ENCODE measurements around the gene DACT3.

The DACT3 gene

DNA sequence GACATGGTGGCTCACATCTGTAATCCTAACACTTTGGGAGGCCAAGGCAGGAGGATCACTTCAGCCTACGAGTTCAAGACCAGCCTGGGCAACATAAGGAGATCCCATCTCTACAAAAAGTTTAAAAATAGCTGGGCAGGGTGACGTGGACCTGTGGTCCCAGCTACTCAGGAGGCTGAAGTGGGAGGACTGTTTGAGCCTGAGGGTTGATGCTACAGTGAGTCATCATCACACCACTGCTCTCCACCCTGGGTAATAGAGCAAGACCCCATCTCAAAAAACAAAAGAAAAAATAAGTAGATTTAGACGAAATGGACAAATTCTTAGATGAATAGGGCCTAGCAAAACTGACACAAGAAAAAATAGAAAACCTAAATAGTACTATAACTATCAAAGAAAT lies 14.6 kb downstream of the DACT3 start:
- no peak for DNase-seq (ENCODE audit: low read depth)
- no peak for TF ChIP-seq CTCF (IDR thresholded peaks at IDR 0.05; ENCODE audit: low read depth, low read length, missing control alignments)
- no peak overlapping the region for H3K4me3 ChIP-seq (ENCODE audit: low read depth, low read length)

DNA sequence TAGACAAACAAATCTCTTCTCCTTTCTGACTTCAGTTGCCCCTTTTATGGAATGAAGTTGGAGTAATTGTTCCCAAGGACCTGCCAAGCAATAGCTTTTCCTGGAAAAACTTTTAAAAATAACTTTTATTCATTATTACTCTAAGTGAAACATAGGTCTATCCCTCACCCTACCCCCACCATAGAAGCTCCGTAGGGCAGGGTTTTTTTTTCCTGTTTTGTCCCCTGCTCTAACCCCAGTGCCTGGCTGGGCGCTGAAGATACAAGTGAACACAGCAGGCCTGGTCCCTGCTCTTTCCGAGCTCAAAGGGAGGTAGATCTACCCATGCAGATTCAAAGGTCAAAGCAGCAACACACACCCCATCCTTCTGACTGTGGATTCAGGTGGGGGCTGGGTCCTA lies 16.3 kb downstream of the DACT3 start:
- H3K4me3 ChIP-seq (ENCODE audit: low read depth, low read length), result no peak overlapping the region
- DNase-seq (ENCODE audit: low read depth), result no peak
- TF ChIP-seq CTCF (IDR thresholded peaks at IDR 0.05; ENCODE audit: low read depth, low read length, missing control alignments), result no peak

DNA sequence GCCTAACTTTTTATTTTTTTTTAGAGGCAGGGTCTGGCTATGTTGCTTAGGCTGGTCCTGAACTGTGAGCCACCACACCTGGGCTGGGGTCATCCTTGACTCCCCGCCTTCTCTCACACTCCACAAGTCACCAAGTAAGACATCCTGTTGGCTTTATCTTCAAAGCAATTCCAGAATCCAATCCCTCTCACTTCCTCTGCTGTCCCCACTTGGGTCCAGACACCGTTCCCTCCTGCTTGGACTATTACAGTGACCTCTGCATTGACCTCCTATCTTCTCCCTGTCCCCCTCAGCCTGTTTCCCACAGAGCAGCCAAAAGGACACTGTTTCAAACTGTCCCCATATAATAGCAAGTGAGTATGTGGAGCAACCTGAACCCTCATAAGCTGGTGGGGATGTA lies 20.3 kb downstream of the DACT3 start:
- no peak for DNase-seq (ENCODE audit: low read depth)
- no peak for TF ChIP-seq CTCF (IDR thresholded peaks at IDR 0.05; ENCODE audit: low read depth, low read length, missing control alignments)
- H3K4me3 ChIP-seq (ENCODE audit: low read depth, low read length), result no peak overlapping the region

- H3K4me3 ChIP-seq (ENCODE audit: low read depth, low read length), result peak overlapping the region; percentile 48
- no peak for DNase-seq (ENCODE audit: low read depth)
- no peak for TF ChIP-seq CTCF (IDR thresholded peaks at IDR 0.05; ENCODE audit: low read depth, low read length, missing control alignments)
Measured at GRCh38 chr19:46639358-46640182, 21.4 kb downstream of the DACT3 start.

DNA sequence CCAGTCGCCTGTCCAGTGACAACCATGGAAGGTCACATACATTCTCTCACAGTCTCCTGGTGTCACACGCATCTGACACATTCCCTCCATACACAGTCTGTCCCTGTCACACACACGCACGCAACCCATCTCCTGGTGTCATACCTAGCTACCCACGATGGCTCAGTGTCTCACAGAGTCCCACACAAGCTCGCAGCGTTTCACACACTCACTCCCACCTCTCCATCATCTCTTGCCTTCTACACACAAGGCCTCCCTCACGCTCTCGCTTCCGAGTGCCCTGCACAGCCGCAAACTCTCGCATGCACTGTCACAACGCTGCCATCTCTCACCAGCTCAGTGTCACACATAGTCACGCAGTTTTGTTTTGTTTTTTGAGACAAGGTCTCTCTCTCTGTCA lies 23.8 kb downstream of the DACT3 start:
- H3K4me3 ChIP-seq (ENCODE audit: low read depth, low read length), result no peak overlapping the region
- no peak for DNase-seq (ENCODE audit: low read depth)
- no peak for TF ChIP-seq CTCF (IDR thresholded peaks at IDR 0.05; ENCODE audit: low read depth, low read length, missing control alignments)

DNA sequence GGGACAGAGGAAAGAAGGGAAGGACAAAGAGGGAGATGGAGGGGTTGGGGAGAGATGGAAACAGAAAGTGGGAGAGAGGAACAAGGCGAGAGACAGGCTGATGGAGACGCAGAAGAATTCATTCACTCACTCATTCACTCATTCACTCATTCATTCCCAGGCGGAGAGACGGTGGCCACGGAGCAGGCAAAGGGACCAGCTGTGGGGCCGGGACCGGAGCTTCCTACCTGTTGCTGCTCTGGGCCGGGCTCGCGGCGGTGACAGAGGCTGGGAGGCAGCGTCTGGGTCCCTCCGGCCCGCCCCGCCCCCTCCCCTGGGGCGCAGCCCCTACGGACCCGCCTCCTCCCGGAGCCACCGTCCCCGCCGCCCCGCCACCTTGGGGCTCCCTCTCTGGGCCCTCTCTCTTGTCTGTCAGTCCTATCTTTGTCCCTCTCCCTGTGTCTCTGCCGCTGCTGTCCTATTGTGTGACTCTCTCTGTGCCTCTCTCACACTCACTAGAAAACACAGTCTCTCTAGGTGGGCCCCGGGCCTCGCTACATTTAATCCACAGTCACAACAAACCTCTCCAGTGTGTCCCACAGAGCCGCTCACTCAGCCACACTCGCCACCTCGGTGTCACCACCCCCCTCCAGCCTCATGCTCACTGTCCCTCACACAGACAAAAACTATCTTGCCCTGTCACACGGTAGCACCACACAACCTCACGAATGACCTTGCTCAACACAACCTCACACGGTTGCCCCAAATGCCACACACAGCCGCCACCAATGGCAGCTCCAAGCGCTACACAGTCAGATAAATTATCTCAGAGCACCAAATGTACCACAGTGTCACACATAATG lies 24.8 kb downstream of the DACT3 start, which contains the start of gene GNG8:
TSS of gene GNG8 (minus strand) at position 283 of the 842 bp plus-strand sequence. CDS start 1,520 bp downstream, outside the sequence.
- H3K4me3 ChIP-seq (ENCODE audit: low read depth, low read length), result no peak within 1 kb of the TSS
- no peak for TF ChIP-seq CTCF (IDR thresholded peaks at IDR 0.05; ENCODE audit: low read depth, low read length, missing control alignments)
- DNase-seq (ENCODE audit: low read depth), result no peak

All from GM12864 (cell line).